Measurements from ENCODE around the gene COX18.

- TF ChIP-seq CTCF (IDR thresholded peaks at IDR 0.05; ENCODE audit: poor library complexity) (no peak), EZH2 (IDR thresholded peaks at IDR 0.05; ENCODE audit: borderline replicate concordance) (no peak), EZH2phosphoT487 (IDR thresholded peaks at IDR 0.05; ENCODE audit: low read depth, severe bottlenecking, unreplicated experiment) (no peak)
Measured at GRCh38 chr4:73068491-73069337, 802 bp downstream of the COX18 start.

Data from hepatocyte (in vitro differentiated cells).